ENCODE results near the gene HEMGN.

The HEMGN gene

GRCh38 chr9:97908705-97909104, 29.3 kb downstream of the HEMGN start:
- H3K4me1 ChIP-seq (ENCODE audit: control insufficient read depth, insufficient read depth, low read length), result no peaks in the 10 kb centered on the region
- no peaks in the 10 kb centered on the region for H3K27me3 ChIP-seq (ENCODE audit: control insufficient read depth, insufficient read depth, low read length)
- H3K36me3 ChIP-seq (ENCODE audit: control insufficient read depth, insufficient read depth, low read length), result peaks cover 36% of the 10 kb centered on the region
- H3K4me3 ChIP-seq (ENCODE audit: low read depth, low read length), result no peak overlapping the region
- H3K27ac ChIP-seq (ENCODE audit: low read depth, low read length), result no peak overlapping the region
- H3K9ac ChIP-seq (ENCODE audit: low read length), result no peak overlapping the region
- no peaks in the 10 kb centered on the region for H3K9me3 ChIP-seq (ENCODE audit: control insufficient read depth, insufficient read depth, low read depth, low read length)

GRCh38 chr9:97907632-97908031, 30.3 kb downstream of the HEMGN start:
- H3K4me3 ChIP-seq (ENCODE audit: low read depth, low read length), result no peak overlapping the region
- H3K36me3 ChIP-seq (ENCODE audit: control insufficient read depth, insufficient read depth, low read length), result peaks cover 31% of the 10 kb centered on the region
- H3K9me3 ChIP-seq (ENCODE audit: control insufficient read depth, insufficient read depth, low read depth, low read length), result no peaks in the 10 kb centered on the region
- H3K4me1 ChIP-seq (ENCODE audit: control insufficient read depth, insufficient read depth, low read length), result no peaks in the 10 kb centered on the region
- H3K9ac ChIP-seq (ENCODE audit: low read length), result no peak overlapping the region
- H3K27me3 ChIP-seq (ENCODE audit: control insufficient read depth, insufficient read depth, low read length), result no peaks in the 10 kb centered on the region
- no peak overlapping the region for H3K27ac ChIP-seq (ENCODE audit: low read depth, low read length)

- no peak overlapping the region for H3K4me3 ChIP-seq (ENCODE audit: low read depth, low read length)
- H3K4me1 ChIP-seq (ENCODE audit: control insufficient read depth, insufficient read depth, low read length), result no peaks in the 10 kb centered on the region
- H3K36me3 ChIP-seq (ENCODE audit: control insufficient read depth, insufficient read depth, low read length), result peaks cover 27% of the 10 kb centered on the region
- H3K9me3 ChIP-seq (ENCODE audit: control insufficient read depth, insufficient read depth, low read depth, low read length), result no peaks in the 10 kb centered on the region
- no peaks in the 10 kb centered on the region for H3K27me3 ChIP-seq (ENCODE audit: control insufficient read depth, insufficient read depth, low read length)
- no peak overlapping the region for H3K9ac ChIP-seq (ENCODE audit: low read length)
- no peak overlapping the region for H3K27ac ChIP-seq (ENCODE audit: low read depth, low read length)
Measured at GRCh38 chr9:97907046-97907445, 30.9 kb downstream of the HEMGN start.

- Histone ChIP-seq H3K27ac (ENCODE audit: low read depth, low read length) (no peak overlapping the region), H3K9ac (ENCODE audit: low read length) (no peak overlapping the region), H3K4me3 (ENCODE audit: low read depth, low read length) (no peak overlapping the region), H3K27me3 (ENCODE audit: control insufficient read depth, insufficient read depth, low read length) (no peaks in the 10 kb centered on the region), H3K9me3 (ENCODE audit: control insufficient read depth, insufficient read depth, low read depth, low read length) (no peaks in the 10 kb centered on the region), H3K4me1 (ENCODE audit: control insufficient read depth, insufficient read depth, low read length) (no peaks in the 10 kb centered on the region), H3K36me3 (ENCODE audit: control insufficient read depth, insufficient read depth, low read length) (peaks cover 22% of the 10 kb centered on the region)
Measured at GRCh38 chr9:97906236-97906831, 31.6 kb downstream of the HEMGN start.

- no peaks in the 10 kb centered on the region for H3K9me3 ChIP-seq (ENCODE audit: control insufficient read depth, insufficient read depth, low read depth, low read length)
- no peaks in the 10 kb centered on the region for H3K27me3 ChIP-seq (ENCODE audit: control insufficient read depth, insufficient read depth, low read length)
- H3K4me1 ChIP-seq (ENCODE audit: control insufficient read depth, insufficient read depth, low read length), result no peaks in the 10 kb centered on the region
- peaks cover 17% of the 10 kb centered on the region for H3K36me3 ChIP-seq (ENCODE audit: control insufficient read depth, insufficient read depth, low read length)
- no peak overlapping the region for H3K27ac ChIP-seq (ENCODE audit: low read depth, low read length)
- no peak overlapping the region for H3K4me3 ChIP-seq (ENCODE audit: low read depth, low read length)
- no peak overlapping the region for H3K9ac ChIP-seq (ENCODE audit: low read length)
Measured at GRCh38 chr9:97905228-97905627, 32.7 kb downstream of the HEMGN start.

GRCh38 chr9:97904725-97905124, 33.2 kb downstream of the HEMGN start:
- Histone ChIP-seq H3K4me3 (ENCODE audit: low read depth, low read length) (no peak overlapping the region), H3K4me1 (ENCODE audit: control insufficient read depth, insufficient read depth, low read length) (no peaks in the 10 kb centered on the region), H3K27me3 (ENCODE audit: control insufficient read depth, insufficient read depth, low read length) (no peaks in the 10 kb centered on the region), H3K36me3 (ENCODE audit: control insufficient read depth, insufficient read depth, low read length) (peaks cover 12% of the 10 kb centered on the region), H3K27ac (ENCODE audit: low read depth, low read length) (no peak overlapping the region), H3K9me3 (ENCODE audit: control insufficient read depth, insufficient read depth, low read depth, low read length) (no peaks in the 10 kb centered on the region), H3K9ac (ENCODE audit: low read length) (no peak overlapping the region)

- H3K27ac ChIP-seq (ENCODE audit: low read depth, low read length), result no peak overlapping the region
- H3K9me3 ChIP-seq (ENCODE audit: control insufficient read depth, insufficient read depth, low read depth, low read length), result no peaks in the 10 kb centered on the region
- H3K4me1 ChIP-seq (ENCODE audit: control insufficient read depth, insufficient read depth, low read length), result no peaks in the 10 kb centered on the region
- H3K27me3 ChIP-seq (ENCODE audit: control insufficient read depth, insufficient read depth, low read length), result no peaks in the 10 kb centered on the region
- H3K9ac ChIP-seq (ENCODE audit: low read length), result no peak overlapping the region
- H3K36me3 ChIP-seq (ENCODE audit: control insufficient read depth, insufficient read depth, low read length), result no peaks in the 10 kb centered on the region; the same call in 1 of the 2 replicates
- no peak overlapping the region for H3K4me3 ChIP-seq (ENCODE audit: low read depth, low read length)
Measured at GRCh38 chr9:97903177-97903576, 34.8 kb downstream of the HEMGN start.

- Histone ChIP-seq H3K27ac (ENCODE audit: low read depth, low read length) (no peak overlapping the region), H3K4me3 (ENCODE audit: low read depth, low read length) (no peak overlapping the region)
Measured at GRCh38 chr9:97900738-97901565, 37.0 kb downstream of the HEMGN start.

GRCh38 chr9:97900103-97900737, 37.8 kb downstream of the HEMGN start:
- Histone ChIP-seq H3K36me3 (ENCODE audit: control insufficient read depth, insufficient read depth, low read length) (no peaks in the 10 kb centered on the region; the same call in 1 of the 2 replicates), H3K4me3 (ENCODE audit: low read depth, low read length) (no peak overlapping the region), H3K27me3 (ENCODE audit: control insufficient read depth, insufficient read depth, low read length) (no peaks in the 10 kb centered on the region), H3K9me3 (ENCODE audit: control insufficient read depth, insufficient read depth, low read depth, low read length) (no peaks in the 10 kb centered on the region), H3K27ac (ENCODE audit: low read depth, low read length) (no peak overlapping the region), H3K9ac (ENCODE audit: low read length) (no peak overlapping the region), H3K4me1 (ENCODE audit: control insufficient read depth, insufficient read depth, low read length) (no peaks in the 10 kb centered on the region)

More at GRCh38 chr9:97900738-97901565, 37.0 kb downstream of the HEMGN start:
- Histone ChIP-seq H3K9ac (ENCODE audit: low read length) (no peak overlapping the region), H3K36me3 (ENCODE audit: control insufficient read depth, insufficient read depth, low read length) (no peaks in the 10 kb centered on the region; the same call in 1 of the 2 replicates), H3K27me3 (ENCODE audit: control insufficient read depth, insufficient read depth, low read length) (no peaks in the 10 kb centered on the region), H3K4me1 (ENCODE audit: control insufficient read depth, insufficient read depth, low read length) (no peaks in the 10 kb centered on the region), H3K9me3 (ENCODE audit: control insufficient read depth, insufficient read depth, low read depth, low read length) (no peaks in the 10 kb centered on the region)

- no peaks in the 10 kb centered on the region for H3K9me3 ChIP-seq (ENCODE audit: control insufficient read depth, insufficient read depth, low read depth, low read length)
- no peaks in the 10 kb centered on the region for H3K36me3 ChIP-seq (ENCODE audit: control insufficient read depth, insufficient read depth, low read length)
- no peak overlapping the region for H3K27ac ChIP-seq (ENCODE audit: low read depth, low read length)
- no peak overlapping the region for H3K4me3 ChIP-seq (ENCODE audit: low read depth, low read length)
- H3K4me1 ChIP-seq (ENCODE audit: control insufficient read depth, insufficient read depth, low read length), result no peaks in the 10 kb centered on the region
- peaks cover 11% of the 10 kb centered on the region for H3K27me3 ChIP-seq (ENCODE audit: control insufficient read depth, insufficient read depth, low read length)
- no peak overlapping the region for H3K9ac ChIP-seq (ENCODE audit: low read length)
Measured at GRCh38 chr9:97895695-97896332, 42.2 kb downstream of the HEMGN start.

Data from HUES6 (cell line).